KOPT-K1 (cell line): ENCODE measurements around the gene MYH14.

ENCODE experiments used
- H3K27ac ChIP-seq: fragments of 200-600 bp; sonication (generic); 2 replicates; pipeline ENCODE4 v1.5.1; 2016; ENCODE audit warnings: antibody characterized with exemption, mild to moderate bottlenecking, low read depth, low read length; ENCODE audit not compliant: poor library complexity, severe bottlenecking
- H3K36me3 ChIP-seq: fragments of 200-600 bp; sonication (generic); 2 replicates; pipeline ENCODE4 v1.5.1; 2017; ENCODE audit warnings: antibody characterized with exemption, mild to moderate bottlenecking, low read length, moderate library complexity; ENCODE audit not compliant: insufficient read depth
- H3K9me3 ChIP-seq: fragments of 200-600 bp; sonication (generic); 2 replicates; pipeline ENCODE4 v1.5.1; 2017; ENCODE audit warnings: antibody characterized with exemption, low read length, mild to moderate bottlenecking; ENCODE audit not compliant: insufficient read depth, poor library complexity, severe bottlenecking

Gene MYH14

GRCh38 chr19:50300814-50301606, 97.6 kb downstream of the MYH14 start:
- Histone ChIP-seq H3K9me3 (peaks cover 6% of the 10 kb centered on the region), H3K36me3 (no peaks in the 10 kb centered on the region), H3K27ac (no peak overlapping the region)

GRCh38 chr19:50301607-50301971, 98.2 kb downstream of the MYH14 start:
- peaks cover 6% of the 10 kb centered on the region for H3K9me3 ChIP-seq

GRCh38 chr19:50303558-50303957, 100.1 kb downstream of the MYH14 start:
- H3K36me3 ChIP-seq: no peaks in the 10 kb centered on the region
- peaks cover 6% of the 10 kb centered on the region for H3K9me3 ChIP-seq
- no peak overlapping the region for H3K27ac ChIP-seq

More at GRCh38 chr19:50301607-50301971, 98.2 kb downstream of the MYH14 start:
- Histone ChIP-seq H3K36me3 (no peaks in the 10 kb centered on the region), H3K27ac (no peak overlapping the region)

GRCh38 chr19:50308991-50309390, 105.6 kb downstream of the MYH14 start:
- no peaks in the 10 kb centered on the region for H3K9me3 ChIP-seq
- no peak overlapping the region for H3K27ac ChIP-seq
- H3K36me3 ChIP-seq: no peaks in the 10 kb centered on the region

DNA sequence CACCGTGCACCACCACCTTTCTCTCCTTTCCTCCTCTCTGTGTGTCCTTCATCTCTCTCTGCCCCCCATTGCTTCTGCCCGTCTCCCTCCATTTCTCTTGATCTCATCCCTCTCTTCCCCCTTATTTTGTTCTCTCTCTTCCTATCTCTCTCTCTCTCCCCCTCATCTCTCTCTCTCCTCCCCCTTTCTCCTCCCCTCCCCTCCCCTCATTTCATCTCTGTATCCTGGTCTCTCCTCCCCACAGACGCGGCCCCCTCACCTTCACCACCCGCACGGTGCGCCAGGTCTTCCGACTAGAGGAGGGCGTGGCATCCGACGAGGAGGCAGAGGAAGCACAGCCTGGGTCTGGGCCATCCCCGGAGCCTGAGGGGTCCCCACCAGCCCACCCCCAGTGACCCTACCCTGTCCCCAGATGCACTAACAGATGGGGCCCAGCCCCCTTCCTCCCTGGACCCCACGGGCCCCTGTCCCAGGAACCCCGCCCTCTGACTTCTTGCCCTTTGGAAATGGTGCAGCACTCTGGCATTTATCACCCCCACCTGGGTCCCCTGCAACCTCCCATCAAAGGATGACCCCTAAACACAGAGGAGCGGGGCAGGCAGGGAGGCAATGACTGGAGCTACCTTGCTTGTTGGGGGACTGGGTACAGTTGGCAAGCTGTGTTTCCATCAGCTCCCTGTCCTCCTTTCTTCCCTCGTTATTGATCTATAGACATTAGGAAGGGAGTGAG, 106.1 kb downstream of the MYH14 start:
- Histone ChIP-seq H3K27ac (no peak overlapping the region), H3K9me3 (no peaks in the 10 kb centered on the region), H3K36me3 (no peaks in the 10 kb centered on the region)

DNA sequence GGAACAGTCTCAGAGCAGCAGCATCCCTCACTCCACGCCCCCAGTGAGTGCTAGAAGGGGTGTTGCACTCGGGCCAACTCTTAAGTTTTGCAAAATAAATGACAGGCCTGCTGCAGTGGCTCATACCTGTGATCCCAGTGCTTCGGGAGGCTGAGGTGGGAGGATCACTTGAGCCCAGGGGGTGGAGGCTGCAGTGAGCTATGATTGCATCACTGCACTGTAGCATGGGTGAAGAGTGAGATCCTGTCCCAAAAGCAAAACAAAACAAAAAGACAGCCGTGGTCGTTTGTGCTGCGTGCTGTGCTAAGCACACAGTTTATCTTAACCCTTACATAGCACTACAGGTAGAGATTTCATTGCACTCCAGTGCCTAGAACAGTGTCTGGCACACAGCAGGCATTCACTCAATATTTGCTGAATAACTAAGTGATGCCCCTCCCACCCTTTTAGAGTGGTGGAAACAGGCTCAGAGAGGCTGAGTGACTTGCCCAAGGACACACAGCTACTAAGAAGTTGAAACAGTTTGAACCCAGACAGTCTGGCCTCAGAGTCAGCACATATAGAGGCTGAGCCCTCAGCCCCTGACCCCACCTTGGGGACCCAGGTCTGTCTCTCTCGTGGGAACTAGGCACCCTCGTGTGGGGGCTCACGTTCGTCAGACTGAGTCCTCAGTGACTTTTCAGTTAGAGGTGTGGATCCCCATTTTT, 107.5 kb downstream of the MYH14 start:
- Histone ChIP-seq H3K36me3 (no peaks in the 10 kb centered on the region), H3K27ac (no peak overlapping the region), H3K9me3 (no peaks in the 10 kb centered on the region)

DNA sequence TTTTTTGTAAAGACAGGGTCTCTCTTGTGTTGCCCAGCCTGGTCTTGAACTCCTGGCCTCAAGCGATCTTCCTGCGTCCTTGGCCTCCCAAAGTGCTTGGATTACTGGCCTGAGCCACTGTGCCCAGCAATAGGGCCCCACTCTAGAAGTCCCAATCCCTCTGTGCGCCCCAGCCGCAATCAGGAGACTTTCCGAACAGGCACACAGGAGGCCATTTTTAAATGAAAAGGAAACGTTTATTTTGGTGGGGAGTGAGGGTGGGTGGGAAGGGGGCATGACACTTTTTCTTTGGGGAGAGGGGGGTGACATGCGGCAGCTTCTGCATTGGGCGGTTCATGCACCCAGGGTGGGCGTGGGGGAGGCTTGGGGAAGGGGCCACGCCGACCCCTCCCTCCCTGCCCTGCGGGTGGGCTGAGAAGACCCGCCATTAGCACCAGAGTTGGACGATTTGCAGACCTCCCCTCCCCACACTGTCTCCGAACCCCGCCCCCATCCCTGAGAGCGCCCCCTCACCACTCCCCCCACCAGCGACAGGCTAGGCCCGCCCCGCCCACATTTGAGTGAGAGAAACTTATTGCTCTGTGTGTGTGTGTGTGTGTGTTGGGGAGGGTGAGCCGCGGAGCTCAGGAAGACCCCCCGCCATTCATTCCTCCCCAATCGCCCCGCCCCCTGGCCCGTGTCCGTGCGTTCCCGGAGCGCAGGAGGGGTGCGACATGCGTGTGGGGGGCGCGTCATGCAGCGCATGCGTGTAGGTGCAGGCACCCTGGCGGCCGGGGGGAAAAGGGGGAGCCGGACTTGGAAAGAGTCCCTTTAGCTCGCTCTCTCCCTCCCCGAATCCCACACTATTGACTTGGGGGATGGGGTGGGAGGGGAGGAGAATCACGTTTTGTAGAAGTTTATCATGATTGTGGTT, 108.6 kb downstream of the MYH14 start:
- no peaks in the 10 kb centered on the region for H3K36me3 ChIP-seq
- no peaks in the 10 kb centered on the region for H3K9me3 ChIP-seq
- H3K27ac ChIP-seq: no peak overlapping the region

DNA sequence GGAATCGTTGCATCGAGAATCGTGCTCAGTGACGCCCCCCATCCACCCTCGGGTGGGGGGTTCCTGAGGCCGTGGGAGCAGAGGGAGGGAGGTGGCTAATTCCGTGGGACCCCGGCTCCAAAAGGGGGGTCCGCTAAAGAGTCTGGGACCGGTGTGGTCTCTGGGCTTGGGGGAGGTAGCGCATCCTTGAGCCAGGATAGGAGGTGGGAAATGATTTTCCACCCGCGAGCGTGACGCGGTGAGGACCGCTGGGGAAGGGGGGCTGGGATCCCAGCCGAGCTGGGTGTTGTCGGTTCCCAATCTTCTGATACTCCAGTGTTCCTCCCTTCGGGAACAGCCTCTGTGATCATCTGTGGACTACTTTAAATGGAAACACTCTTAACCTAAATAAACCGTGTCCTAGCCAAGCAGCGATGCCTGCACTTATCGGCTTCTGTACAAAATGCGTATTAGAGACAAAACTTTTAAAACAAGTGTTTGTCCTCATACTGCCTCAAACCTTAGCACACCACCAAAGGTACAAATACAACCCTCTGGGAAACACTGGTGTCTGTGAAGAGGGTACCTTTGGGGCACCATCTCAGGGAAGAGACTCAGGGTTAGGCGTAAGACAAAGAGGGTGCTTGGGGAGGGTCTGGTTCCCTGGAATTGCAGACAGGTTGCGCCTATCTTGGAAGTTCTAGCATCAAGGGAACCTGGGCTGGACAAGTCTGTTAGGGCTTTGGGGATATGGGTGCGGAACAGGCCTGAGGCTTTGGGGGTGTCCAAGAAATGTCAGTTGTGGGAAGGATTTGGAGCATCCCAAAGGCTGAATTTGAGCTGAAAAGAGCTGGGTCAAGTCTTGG, 109.8 kb downstream of the MYH14 start:
- Histone ChIP-seq H3K27ac (no peak overlapping the region), H3K36me3 (no peaks in the 10 kb centered on the region), H3K9me3 (no peaks in the 10 kb centered on the region)

GRCh38 chr19:50313812-50314536, 110.6 kb downstream of the MYH14 start:
- H3K9me3 ChIP-seq: no peaks in the 10 kb centered on the region
- H3K27ac ChIP-seq: no peak overlapping the region
- H3K36me3 ChIP-seq: no peaks in the 10 kb centered on the region

- Histone ChIP-seq H3K36me3 (no peaks in the 10 kb centered on the region), H3K27ac (no peak overlapping the region), H3K9me3 (no peaks in the 10 kb centered on the region)
Observed at GRCh38 chr19:50314724-50315708, 111.6 kb downstream of the MYH14 start.

DNA sequence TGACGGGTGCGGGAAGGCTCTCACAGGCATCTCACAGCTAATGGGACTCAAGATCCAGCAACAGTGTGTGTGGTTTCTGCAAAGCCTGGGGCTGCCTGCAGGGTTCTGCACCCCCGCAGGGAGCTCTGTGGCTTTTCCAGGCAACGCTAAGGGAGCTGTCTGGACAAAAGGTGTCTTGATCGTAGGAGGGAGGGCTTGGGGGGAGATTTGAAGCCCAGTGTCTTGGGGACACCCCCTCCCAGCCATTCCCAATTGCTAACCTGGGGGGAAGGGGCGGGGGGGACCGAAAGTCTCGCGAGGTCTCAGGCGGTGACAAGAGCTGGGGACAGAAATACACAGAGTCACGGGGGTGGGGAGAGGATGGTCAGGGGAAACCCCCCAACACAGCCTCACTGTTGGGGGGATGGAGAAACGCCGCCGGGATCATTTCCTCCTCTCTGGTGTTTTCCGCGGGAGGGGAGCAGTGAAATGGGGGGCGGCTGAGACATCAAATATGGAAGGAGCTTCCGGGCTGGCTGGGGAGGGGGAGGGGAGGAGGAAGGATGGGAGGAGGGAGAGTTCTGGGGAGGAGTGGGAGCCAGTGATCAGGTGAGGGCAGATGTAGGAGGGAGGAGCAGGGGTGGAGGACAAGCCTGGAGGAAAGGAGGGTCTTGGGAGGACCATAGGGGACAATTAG, 112.5 kb downstream of the MYH14 start:
- H3K27ac ChIP-seq: no peak overlapping the region
- no peaks in the 10 kb centered on the region for H3K9me3 ChIP-seq
- no peaks in the 10 kb centered on the region for H3K36me3 ChIP-seq

DNA sequence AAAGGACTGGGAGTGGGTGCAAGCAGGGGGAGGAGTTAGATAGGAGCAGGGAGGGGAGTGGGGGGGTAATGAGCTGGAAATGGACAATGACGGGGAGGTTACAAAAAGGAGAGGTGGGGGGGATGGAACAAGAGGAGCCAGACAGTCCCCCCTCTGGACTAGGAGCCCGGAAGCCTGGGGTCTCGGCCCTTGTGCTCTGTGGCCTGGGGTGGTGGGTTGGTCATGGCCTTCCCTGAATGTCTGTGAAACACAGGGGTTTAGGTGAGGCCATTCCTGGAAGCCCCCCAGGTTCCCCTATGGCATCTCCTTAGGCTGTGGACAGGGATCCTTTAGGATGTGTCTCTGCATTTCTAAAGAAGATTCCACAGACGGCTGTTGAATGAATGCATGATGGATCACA, 113.7 kb downstream of the MYH14 start:
- Histone ChIP-seq H3K27ac (no peak overlapping the region), H3K36me3 (no peaks in the 10 kb centered on the region), H3K9me3 (no peaks in the 10 kb centered on the region)
